IMR-90 (cell line): Measurements from ENCODE around the gene GNAI1.

Experiments used
- CEBPB ChIP-seq: IDR thresholded peaks from 2 replicates; pipeline ENCODE4 v1.6.1; 2012; ENCODE audit warnings: low read depth, low read length, improper control_type of control experiment
- POLR2A ChIP-seq: IDR thresholded peaks from 2 replicates; pipeline ENCODE4 v1.6.1; 2012; ENCODE audit warnings: mild to moderate bottlenecking, low read depth, low read length
- SMC3 ChIP-seq: fragments of 150-350 bp; IDR thresholded peaks from 2 replicates; pipeline ENCODE4 v1.6.1; 2016; ENCODE audit warnings: low read depth, mild to moderate bottlenecking, antibody characterized with exemption, low read length, moderate library complexity
- TF ChIP-seq, protein P1 (sequence below): conservative IDR thresholded peaks from 2 replicates; pipeline ENCODE4 v1.5.1; 2012; ENCODE audit warnings: mild to moderate bottlenecking, low read depth, low read length, improper control_type of control experiment

DNA sequence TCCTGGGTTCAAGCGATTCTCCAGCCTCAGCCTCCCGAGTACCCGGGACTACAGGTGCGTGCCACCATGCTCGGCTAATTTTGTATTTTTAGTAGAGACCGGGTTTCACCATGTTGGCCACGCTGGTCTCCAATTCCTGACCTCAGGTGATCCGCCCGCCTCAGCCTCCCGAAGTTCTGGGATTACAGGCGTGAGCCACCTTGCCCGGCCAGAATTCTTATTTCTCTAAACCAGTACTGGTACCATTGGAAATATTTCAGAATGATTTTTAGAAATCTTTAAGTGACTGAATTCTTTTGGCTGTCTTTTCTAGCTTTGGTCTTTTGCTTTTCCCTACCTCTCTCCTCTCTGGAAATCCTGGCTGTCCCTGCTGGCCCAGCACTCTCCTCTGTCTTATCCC lies 2.8 kb downstream of the GNAI1 start:
- TF ChIP-seq POLR2A, result no peak
- TF ChIP-seq, protein P1, sequence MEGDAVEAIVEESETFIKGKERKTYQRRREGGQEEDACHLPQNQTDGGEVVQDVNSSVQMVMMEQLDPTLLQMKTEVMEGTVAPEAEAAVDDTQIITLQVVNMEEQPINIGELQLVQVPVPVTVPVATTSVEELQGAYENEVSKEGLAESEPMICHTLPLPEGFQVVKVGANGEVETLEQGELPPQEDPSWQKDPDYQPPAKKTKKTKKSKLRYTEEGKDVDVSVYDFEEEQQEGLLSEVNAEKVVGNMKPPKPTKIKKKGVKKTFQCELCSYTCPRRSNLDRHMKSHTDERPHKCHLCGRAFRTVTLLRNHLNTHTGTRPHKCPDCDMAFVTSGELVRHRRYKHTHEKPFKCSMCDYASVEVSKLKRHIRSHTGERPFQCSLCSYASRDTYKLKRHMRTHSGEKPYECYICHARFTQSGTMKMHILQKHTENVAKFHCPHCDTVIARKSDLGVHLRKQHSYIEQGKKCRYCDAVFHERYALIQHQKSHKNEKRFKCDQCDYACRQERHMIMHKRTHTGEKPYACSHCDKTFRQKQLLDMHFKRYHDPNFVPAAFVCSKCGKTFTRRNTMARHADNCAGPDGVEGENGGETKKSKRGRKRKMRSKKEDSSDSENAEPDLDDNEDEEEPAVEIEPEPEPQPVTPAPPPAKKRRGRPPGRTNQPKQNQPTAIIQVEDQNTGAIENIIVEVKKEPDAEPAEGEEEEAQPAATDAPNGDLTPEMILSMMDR, result no peak
- no peak for TF ChIP-seq SMC3
- no peak for TF ChIP-seq CEBPB
